GM21717 (cell line): Measurements from ENCODE around the gene CTNNA2.

Experiments
- ATAC-seq: cut with Tn5 transposase; IDR thresholded peaks from one replicate; pipeline ENCODE4 v1.9.1; 2021; ENCODE audit warnings: mild to moderate bottlenecking, moderate library complexity; ENCODE audit not compliant: unreplicated experiment

Gene CTNNA2

GRCh38 chr2:80303006-80303908 is 790.4 kb downstream of the CTNNA2 start:
- no peak for ATAC-seq

- ATAC-seq: no peak
Observed at GRCh38 chr2:80303909-80304837, 791.3 kb downstream of the CTNNA2 start, which contains the start of gene LRRTM1. Gene LRRTM1 (minus strand): TSS chr2:80304752. CDS start chr2:80303819, 933 bp downstream.

- no peak for ATAC-seq
Observed at GRCh38 chr2:80311304-80311703, 798.5 kb downstream of the CTNNA2 start.

- no peak for ATAC-seq
Observed at GRCh38 chr2:80312282-80312839, 799.5 kb downstream of the CTNNA2 start.

GRCh38 chr2:80322311-80322920 is 809.6 kb downstream of the CTNNA2 start:
- ATAC-seq: no peak

- ATAC-seq: no peak
Observed at GRCh38 chr2:80322958-80323357, 810.1 kb downstream of the CTNNA2 start.

GRCh38 chr2:80323610-80324009 is 810.8 kb downstream of the CTNNA2 start:
- no peak for ATAC-seq

GRCh38 chr2:80324525-80324924 is 811.7 kb downstream of the CTNNA2 start:
- no peak for ATAC-seq

GRCh38 chr2:80326214-80326613 is 813.4 kb downstream of the CTNNA2 start:
- ATAC-seq: no peak

GRCh38 chr2:80326861-80327260 is 814.0 kb downstream of the CTNNA2 start:
- ATAC-seq: no peak

- ATAC-seq: no peak
Observed at GRCh38 chr2:80328159-80328571, 815.3 kb downstream of the CTNNA2 start.

GRCh38 chr2:80329491-80329890 is 816.6 kb downstream of the CTNNA2 start:
- no peak for ATAC-seq

- no peak for ATAC-seq
Observed at GRCh38 chr2:80330527-80331450, 817.9 kb downstream of the CTNNA2 start.

- no peak for ATAC-seq
Observed at GRCh38 chr2:80333886-80334285, 821.0 kb downstream of the CTNNA2 start.

GRCh38 chr2:80335411-80335810 is 822.6 kb downstream of the CTNNA2 start:
- ATAC-seq: no peak

- no peak for ATAC-seq
Observed at GRCh38 chr2:80338794-80339193, 825.9 kb downstream of the CTNNA2 start.

GRCh38 chr2:80340022-80340421 is 827.2 kb downstream of the CTNNA2 start:
- no peak for ATAC-seq

- ATAC-seq: no peak
Observed at GRCh38 chr2:80348078-80348477, 835.2 kb downstream of the CTNNA2 start.

- ATAC-seq: no peak
Observed at GRCh38 chr2:80348953-80349352, 836.1 kb downstream of the CTNNA2 start.

GRCh38 chr2:80351231-80351630 is 838.4 kb downstream of the CTNNA2 start:
- ATAC-seq: no peak
